H9 (cell line): ENCODE measurements around the gene TNFRSF11A. TPM values are rescaled to one million over a fixed set of nuclear protein-coding genes. Genes with fewer than 3 reads are reported as not detected.

Source experiments
- DNase-seq: peaks from one replicate; pipeline ENCODE4 v3.0.0-alpha.2; 2017
- H2AFZ ChIP-seq: one replicate; pipeline ENCODE4 v1.6.1; 2013; ENCODE audit warnings: mild to moderate bottlenecking, low read length, control low read depth, moderate library complexity
- H2AK5ac ChIP-seq: 2 replicates; pipeline ENCODE4 v1.6.1; 2013; ENCODE audit warnings: low read length, control low read depth, mixed read lengths; ENCODE audit not compliant: insufficient read length
- H2BK120ac ChIP-seq: one replicate; pipeline ENCODE4 v1.6.1; 2013; ENCODE audit warnings: low read depth, mild to moderate bottlenecking, low read length, control low read depth, inconsistent platforms; ENCODE audit not compliant: poor library complexity, severe bottlenecking
- H2BK12ac ChIP-seq: 2 replicates; pipeline ENCODE4 v1.6.1; 2013; ENCODE audit warnings: low read length, control low read depth, mixed read lengths, low read depth; ENCODE audit not compliant: insufficient read length
- H2BK15ac ChIP-seq: 2 replicates; pipeline ENCODE4 v1.6.1; 2013; ENCODE audit warnings: low read depth, low read length, control low read depth
- H2BK20ac ChIP-seq: one replicate; pipeline ENCODE4 v1.6.1; 2013; ENCODE audit warnings: low read depth, mild to moderate bottlenecking, low read length, control low read depth, inconsistent platforms; ENCODE audit not compliant: poor library complexity, severe bottlenecking
- H2BK5ac ChIP-seq: 2 replicates; pipeline ENCODE4 v1.6.1; 2013; ENCODE audit warnings: low read length, control low read depth, mixed read lengths; ENCODE audit not compliant: insufficient read length
- H3K14ac ChIP-seq: 2 replicates; pipeline ENCODE4 v1.6.1; 2013; ENCODE audit warnings: low read length, control low read depth; ENCODE audit not compliant: insufficient read depth
- H3K18ac ChIP-seq: 2 replicates; pipeline ENCODE4 v1.6.1; 2013; ENCODE audit warnings: low read depth, mild to moderate bottlenecking, mixed read lengths, low read length, control low read depth; ENCODE audit not compliant: insufficient read length
- H3K23ac ChIP-seq: 2 replicates; pipeline ENCODE4 v1.6.1; 2013; ENCODE audit warnings: low read length, control low read depth, mixed read lengths, low read depth; ENCODE audit not compliant: insufficient read length
- H3K23me2 ChIP-seq: 2 replicates; pipeline ENCODE4 v1.6.1; 2013; ENCODE audit warnings: low read depth, mild to moderate bottlenecking, mixed read lengths, low read length, control low read depth; ENCODE audit not compliant: insufficient read length, poor library complexity, severe bottlenecking
- H3K27ac ChIP-seq: 2 replicates; pipeline ENCODE4 v1.5.1; 2013; ENCODE audit warnings: low read length, control low read depth, mixed read lengths, low read depth; ENCODE audit not compliant: insufficient read length
- H3K27me3 ChIP-seq: 2 replicates; pipeline ENCODE4 v1.6.1; 2013; ENCODE audit warnings: low read length, control low read depth, inconsistent platforms; ENCODE audit not compliant: insufficient read depth
- H3K4ac ChIP-seq: 2 replicates; pipeline ENCODE4 v1.6.1; 2013; ENCODE audit warnings: low read depth, mild to moderate bottlenecking, control low read depth, inconsistent platforms, low read length, moderate library complexity
- H3K4me1 ChIP-seq: 2 replicates; pipeline ENCODE4 v1.6.1; 2013; ENCODE audit warnings: low read length, control low read depth, inconsistent platforms; ENCODE audit not compliant: insufficient read depth
- H3K4me2 ChIP-seq: 2 replicates; pipeline ENCODE4 v1.6.1; 2013; ENCODE audit warnings: low read length, control low read depth, mixed read lengths; ENCODE audit not compliant: insufficient read length, insufficient read depth
- H3K56ac ChIP-seq: 2 replicates; pipeline ENCODE4 v1.6.1; 2013; ENCODE audit warnings: low read depth, mild to moderate bottlenecking, mixed read lengths, low read length, control low read depth; ENCODE audit not compliant: insufficient read length
- H3K79me1 ChIP-seq: 2 replicates; pipeline ENCODE4 v1.6.1; 2013; ENCODE audit warnings: low read depth, mild to moderate bottlenecking, moderate library complexity, low read length, control low read depth, inconsistent platforms; ENCODE audit not compliant: insufficient read depth, poor library complexity, severe bottlenecking
- H3K79me2 ChIP-seq: 2 replicates; pipeline ENCODE4 v1.6.1; 2013; ENCODE audit warnings: low read length, control low read depth, inconsistent platforms; ENCODE audit not compliant: insufficient read depth
- H3K9ac ChIP-seq: 2 replicates; pipeline ENCODE4 v1.6.1; 2013; ENCODE audit warnings: low read length, control low read depth, mixed read lengths; ENCODE audit not compliant: insufficient read length; ENCODE audit errors: extremely low read depth
- H3K9me3 ChIP-seq: one replicate; pipeline ENCODE4 v1.6.1; 2013; ENCODE audit warnings: low read depth, low read length, inconsistent platforms; ENCODE audit not compliant: control insufficient read depth
- H3T11ph ChIP-seq: one replicate; pipeline ENCODE4 v1.6.1; 2013; ENCODE audit warnings: mild to moderate bottlenecking, low read length, control low read depth, inconsistent platforms
- H4K20me1 ChIP-seq: one replicate; pipeline ENCODE4 v1.6.1; 2013; ENCODE audit not compliant: control insufficient read depth, insufficient read length, insufficient read depth
- H4K5ac ChIP-seq: 2 replicates; pipeline ENCODE4 v1.6.1; 2013; ENCODE audit warnings: low read depth, mild to moderate bottlenecking, mixed read lengths, low read length, control low read depth; ENCODE audit not compliant: insufficient read length
- H4K8ac ChIP-seq: replicated peaks from 2 replicates; pipeline ENCODE4 v1.6.1; 2013; ENCODE audit warnings: low read length, control low read depth, mixed read lengths, low read depth; ENCODE audit not compliant: insufficient read length
- H4K91ac ChIP-seq: 2 replicates; pipeline ENCODE4 v1.6.1; 2013; ENCODE audit warnings: low read depth, mild to moderate bottlenecking, moderate library complexity, mixed read lengths, low read length, control low read depth; ENCODE audit not compliant: insufficient read length
- H3K27ac Mint-ChIP-seq, 3 experiments: 2 replicates in 2 of 3; 3 replicates in 1 of 3; pipeline ENCODE4 v1.8.0; 2020 to 2021; ENCODE audit warnings: mixed read lengths in 3 of 3, mild to moderate bottlenecking in 1 of 3, moderate library complexity in 1 of 3
- H3K27me3 Mint-ChIP-seq: 2 replicates; pipeline ENCODE4 v1.8.0; 2021; ENCODE audit warnings: low read depth, mild to moderate bottlenecking, moderate library complexity, mixed read lengths
- H3K36me3 Mint-ChIP-seq, 3 experiments: 2 replicates in 2 of 3; 3 replicates in 1 of 3; pipeline ENCODE4 v1.8.0; 2020 to 2021; ENCODE audit warnings: low read depth in 3 of 3, mixed read lengths in 3 of 3; ENCODE audit not compliant: insufficient read depth in 1 of 3
- H3K4me1 Mint-ChIP-seq, 2 experiments: 2 replicates each; pipeline ENCODE4 v1.8.0; 2020; ENCODE audit warnings: mixed read lengths in 2 of 2
- H3K4me3 Mint-ChIP-seq, 2 experiments: 2 replicates in 1 of 2; 3 replicates in 1 of 2; pipeline ENCODE4 v1.8.0; 2020 to 2021; ENCODE audit warnings: mild to moderate bottlenecking in 2 of 2, mixed read lengths in 2 of 2, moderate library complexity in 1 of 2
- H3K9me3 Mint-ChIP-seq, 2 experiments: 2 replicates in 1 of 2; 3 replicates in 1 of 2; pipeline ENCODE4 v1.8.0; 2020; ENCODE audit warnings: mild to moderate bottlenecking in 2 of 2, mixed read lengths in 2 of 2, moderate library complexity in 1 of 2
- WGBS: extraction: QIAGEN DNeasy Blood & Tissue Kit; methylation state at CpG from one replicate; pipeline ENCODE4 v1.1.7; 2013; ENCODE audit warnings: missing lambda C conversion rate, low lambda C conversion rate, mixed read lengths; ENCODE audit not compliant: insufficient read length; ENCODE audit errors: extremely low coverage; 5-methylcytosine and 5-hydroxymethylcytosine counted together
- total RNA-seq: library from RNA; stranded (reverse); gene quantifications from 2 replicates; pipeline ENCODE4 v1.2.1, GENCODE V29; 2021
- TF ChIP-seq, protein P1 (sequence below): fragments of 200-600 bp; sonication (generic); conservative IDR thresholded peaks from 3 replicates; pipeline ENCODE4 v1.8.0; 2021; ENCODE audit warnings: antibody characterized with exemption, mild to moderate bottlenecking

The TNFRSF11A gene
- total RNA-seq, 1 experiment from 2014 or later: 7.8 TPM

DNA sequence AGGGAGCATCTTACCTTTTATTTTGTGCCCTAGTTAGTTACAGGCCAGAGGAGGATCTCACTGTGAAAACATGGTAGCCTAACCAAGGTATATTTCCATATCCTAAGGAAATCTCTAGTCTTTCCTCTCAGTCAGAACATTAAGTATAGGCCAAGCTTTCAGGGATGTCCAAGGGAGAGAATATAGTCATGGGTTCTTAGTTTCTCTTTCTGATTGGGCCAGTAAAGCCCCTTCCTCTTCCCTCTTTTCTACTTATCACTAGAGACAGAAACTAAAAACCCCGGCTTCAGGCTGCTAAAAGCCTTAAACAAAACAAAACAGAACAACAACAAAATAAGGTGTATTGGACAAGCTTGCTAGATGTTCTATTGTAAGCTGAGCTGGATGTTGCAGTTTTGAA lies 44.3 kb upstream of the TNFRSF11A start:
- H4K8ac ChIP-seq: no peak overlapping the region
- Mint-ChIP-seq H3K4me1 (peaks cover 3 to 9% of the 10 kb centered on the region in 2 experiments; a peak in 3 of 4 replicates), H3K9me3 (no peaks in the 10 kb centered on the region), H3K4me3 (no peak overlapping the region), H3K27ac (no peak overlapping the region), H3K36me3 (peaks cover 1 to 26% (median 19%) of the 10 kb centered on the region in 3 experiments; a peak in 5 of 7 replicates), H3K27me3 (no peaks in the 10 kb centered on the region)
- H3T11ph ChIP-seq: no peak overlapping the region
- H3K23me2 ChIP-seq: no peaks in the 10 kb centered on the region
- H3K14ac ChIP-seq: no peak overlapping the region
- no peak overlapping the region for H2BK20ac ChIP-seq
- no peaks in the 10 kb centered on the region for H3K79me2 ChIP-seq
- DNase-seq: no peak
- no peak overlapping the region for H4K5ac ChIP-seq
- no peaks in the 10 kb centered on the region for H3K27me3 ChIP-seq
- H3K4ac ChIP-seq: no peak overlapping the region
- no peak overlapping the region for H3K23ac ChIP-seq
- no peak overlapping the region for H2BK120ac ChIP-seq
- no peak overlapping the region for H2AFZ ChIP-seq
- H2AK5ac ChIP-seq: no peak overlapping the region
- H3K56ac ChIP-seq: no peak overlapping the region
- no peaks in the 10 kb centered on the region for H3K9me3 ChIP-seq
- no peak overlapping the region for H3K4me2 ChIP-seq
- no peak overlapping the region for H4K91ac ChIP-seq
- no peak overlapping the region for H3K9ac ChIP-seq
- H2BK5ac ChIP-seq: no peak overlapping the region
- no peak overlapping the region for H3K27ac ChIP-seq
- no CpG with 5 or more reads among the region's 1 CpG for WGBS
- no peaks in the 10 kb centered on the region for H3K4me1 ChIP-seq
- no peak overlapping the region for H2BK15ac ChIP-seq
- TF ChIP-seq, protein P1, sequence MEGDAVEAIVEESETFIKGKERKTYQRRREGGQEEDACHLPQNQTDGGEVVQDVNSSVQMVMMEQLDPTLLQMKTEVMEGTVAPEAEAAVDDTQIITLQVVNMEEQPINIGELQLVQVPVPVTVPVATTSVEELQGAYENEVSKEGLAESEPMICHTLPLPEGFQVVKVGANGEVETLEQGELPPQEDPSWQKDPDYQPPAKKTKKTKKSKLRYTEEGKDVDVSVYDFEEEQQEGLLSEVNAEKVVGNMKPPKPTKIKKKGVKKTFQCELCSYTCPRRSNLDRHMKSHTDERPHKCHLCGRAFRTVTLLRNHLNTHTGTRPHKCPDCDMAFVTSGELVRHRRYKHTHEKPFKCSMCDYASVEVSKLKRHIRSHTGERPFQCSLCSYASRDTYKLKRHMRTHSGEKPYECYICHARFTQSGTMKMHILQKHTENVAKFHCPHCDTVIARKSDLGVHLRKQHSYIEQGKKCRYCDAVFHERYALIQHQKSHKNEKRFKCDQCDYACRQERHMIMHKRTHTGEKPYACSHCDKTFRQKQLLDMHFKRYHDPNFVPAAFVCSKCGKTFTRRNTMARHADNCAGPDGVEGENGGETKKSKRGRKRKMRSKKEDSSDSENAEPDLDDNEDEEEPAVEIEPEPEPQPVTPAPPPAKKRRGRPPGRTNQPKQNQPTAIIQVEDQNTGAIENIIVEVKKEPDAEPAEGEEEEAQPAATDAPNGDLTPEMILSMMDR: no peak
- no peaks in the 10 kb centered on the region for H3K79me1 ChIP-seq
- H3K18ac ChIP-seq: no peak overlapping the region
- no peaks in the 10 kb centered on the region for H4K20me1 ChIP-seq
- no peak overlapping the region for H2BK12ac ChIP-seq
